ENCODE data around the gene SIAH1.
"Not testable (repeated sequence)": the region's sequence is repeated elsewhere in the genome, so short reads cannot be mapped to it uniquely, and the experiment has no call there.

SIAH1 gene

GRCh38 chr16:48326915-48327314 lies 58.3 kb downstream of the SIAH1 start:
- no peak for DNase-seq

- no peak for DNase-seq
Measured at GRCh38 chr16:48323783-48324775, 61.1 kb downstream of the SIAH1 start.

- no peak for DNase-seq
Measured at GRCh38 chr16:48321317-48322036, 63.7 kb downstream of the SIAH1 start.

GRCh38 chr16:48318630-48319029 lies 66.6 kb downstream of the SIAH1 start:
- no peak for DNase-seq

GRCh38 chr16:48317614-48318315 lies 67.4 kb downstream of the SIAH1 start:
- DNase-seq = no peak

GRCh38 chr16:48317026-48317425 lies 68.2 kb downstream of the SIAH1 start:
- no peak for DNase-seq

GRCh38 chr16:48313905-48314304 lies 71.3 kb downstream of the SIAH1 start:
- not testable (repeated sequence) for DNase-seq

- no peak for DNase-seq
Measured at GRCh38 chr16:48310908-48311641, 74.1 kb downstream of the SIAH1 start.
